GM23248 (cell line): ENCODE results near the gene RAI1. TPM values are rescaled to one million over a fixed set of nuclear protein-coding genes. Genes with fewer than 3 reads are reported as not detected.
"Not testable (repeated sequence)": the region's sequence is repeated elsewhere in the genome, so short reads cannot be mapped to it uniquely, and the experiment has no call there.

Source experiments
- DNase-seq: peaks from one replicate; pipeline ENCODE4 v3.0.0-alpha.2; 2015
- H2AFZ ChIP-seq: fragments of 200-600 bp; sonication (generic); 2 replicates; pipeline ENCODE4 v1.6.1; 2016; ENCODE audit warnings: antibody characterized with exemption
- H3F3A ChIP-seq: fragments of 200-600 bp; sonication (generic); 2 replicates; pipeline ENCODE4 v1.6.1; 2016; ENCODE audit warnings: mild to moderate bottlenecking, antibody characterized with exemption, mixed run types; ENCODE audit not compliant: insufficient read depth
- H3K27ac ChIP-seq: fragments of 200-600 bp; sonication (generic); 2 replicates; pipeline ENCODE4 v1.5.1; 2016; ENCODE audit warnings: mild to moderate bottlenecking
- H3K27me3 ChIP-seq: fragments of 200-600 bp; sonication (generic); replicated peaks from 2 replicates; pipeline ENCODE4 v1.6.1; 2016; ENCODE audit warnings: mild to moderate bottlenecking; ENCODE audit not compliant: insufficient read depth
- H3K36me3 ChIP-seq: fragments of 200-600 bp; sonication (generic); 2 replicates; pipeline ENCODE4 v1.6.1; 2016; ENCODE audit warnings: low read depth, mild to moderate bottlenecking
- H3K4me1 ChIP-seq: fragments of 200-600 bp; sonication (generic); 2 replicates; pipeline ENCODE4 v1.6.1; 2016; ENCODE audit warnings: mild to moderate bottlenecking; ENCODE audit not compliant: insufficient read depth
- H3K4me2 ChIP-seq: fragments of 200-600 bp; sonication (generic); one replicate; pipeline ENCODE4 v1.6.1; 2016; ENCODE audit warnings: mild to moderate bottlenecking; ENCODE audit not compliant: unreplicated experiment
- H3K4me3 ChIP-seq: fragments of 200-600 bp; sonication (generic); 2 replicates; pipeline ENCODE4 v1.5.1; 2016; ENCODE audit warnings: mild to moderate bottlenecking
- H3K79me2 ChIP-seq: fragments of 200-600 bp; sonication (generic); 2 replicates; pipeline ENCODE4 v1.6.1; 2016; ENCODE audit warnings: mild to moderate bottlenecking; ENCODE audit not compliant: insufficient read depth
- H3K9ac ChIP-seq: fragments of 200-600 bp; sonication (generic); 2 replicates; pipeline ENCODE4 v1.6.1; 2016; ENCODE audit warnings: mild to moderate bottlenecking
- H3K9me2 ChIP-seq: fragments of 200-600 bp; sonication (generic); 2 replicates; pipeline ENCODE4 v1.6.1; 2016; ENCODE audit warnings: mixed run types, mild to moderate bottlenecking, moderate library complexity; ENCODE audit not compliant: insufficient read depth
- H3K9me3 ChIP-seq: fragments of 200-600 bp; sonication (generic); one replicate; pipeline ENCODE4 v1.6.1; 2017; ENCODE audit warnings: low read depth
- H4K20me1 ChIP-seq: fragments of 200-600 bp; sonication (generic); 2 replicates; pipeline ENCODE4 v1.6.0; 2016; ENCODE audit not compliant: insufficient read depth
- EZH2 ChIP-seq: fragments of 200-600 bp; sonication (generic); IDR thresholded peaks from 2 replicates; pipeline ENCODE4 v1.6.1; 2018; ENCODE audit warnings: antibody characterized with exemption, mild to moderate bottlenecking; ENCODE audit not compliant: insufficient read depth, poor library complexity, severe bottlenecking
- EZH2phosphoT487 ChIP-seq: fragments of 200-600 bp; sonication (generic); IDR thresholded peaks from 2 replicates; pipeline ENCODE4 v1.6.1; 2018; ENCODE audit warnings: antibody characterized with exemption, moderate library complexity, mild to moderate bottlenecking, low read depth; ENCODE audit not compliant: insufficient read depth
- WGBS, 2 experiments: methylation state at CpG; one replicate each; pipeline ENCODE4 v1.1.6; 2015 to 2017; ENCODE audit warnings: low lambda C conversion rate in 2 of 2, low coverage in 1 of 2; ENCODE audit errors: missing lambda C conversion rate in 2 of 2; 5-methylcytosine and 5-hydroxymethylcytosine counted together
- in situ Hi-C: fragments of 300-500 bp; cut with MboI; formaldehyde crosslinking; loops from 2 replicates; pipeline ENCODE4 v1.15.0; 2020
- polyA plus RNA-seq: library from polyadenylated mRNA; unstranded; fragments of >200 nt; fragmentation: Nextera tagmentation; extraction: Ambion mirVana; gene quantifications from 2 replicates; pipeline ENCODE4 v1.2.1, GENCODE V29; 2016
- total RNA-seq: library from RNA; depleted of rRNA; stranded (reverse); fragments of >200 nt; shearing (Covaris generic); gene quantifications from 2 replicates; pipeline ENCODE4 v1.2.3, GENCODE V29; 2014; rRNA removed

RAI1 gene, protein sequence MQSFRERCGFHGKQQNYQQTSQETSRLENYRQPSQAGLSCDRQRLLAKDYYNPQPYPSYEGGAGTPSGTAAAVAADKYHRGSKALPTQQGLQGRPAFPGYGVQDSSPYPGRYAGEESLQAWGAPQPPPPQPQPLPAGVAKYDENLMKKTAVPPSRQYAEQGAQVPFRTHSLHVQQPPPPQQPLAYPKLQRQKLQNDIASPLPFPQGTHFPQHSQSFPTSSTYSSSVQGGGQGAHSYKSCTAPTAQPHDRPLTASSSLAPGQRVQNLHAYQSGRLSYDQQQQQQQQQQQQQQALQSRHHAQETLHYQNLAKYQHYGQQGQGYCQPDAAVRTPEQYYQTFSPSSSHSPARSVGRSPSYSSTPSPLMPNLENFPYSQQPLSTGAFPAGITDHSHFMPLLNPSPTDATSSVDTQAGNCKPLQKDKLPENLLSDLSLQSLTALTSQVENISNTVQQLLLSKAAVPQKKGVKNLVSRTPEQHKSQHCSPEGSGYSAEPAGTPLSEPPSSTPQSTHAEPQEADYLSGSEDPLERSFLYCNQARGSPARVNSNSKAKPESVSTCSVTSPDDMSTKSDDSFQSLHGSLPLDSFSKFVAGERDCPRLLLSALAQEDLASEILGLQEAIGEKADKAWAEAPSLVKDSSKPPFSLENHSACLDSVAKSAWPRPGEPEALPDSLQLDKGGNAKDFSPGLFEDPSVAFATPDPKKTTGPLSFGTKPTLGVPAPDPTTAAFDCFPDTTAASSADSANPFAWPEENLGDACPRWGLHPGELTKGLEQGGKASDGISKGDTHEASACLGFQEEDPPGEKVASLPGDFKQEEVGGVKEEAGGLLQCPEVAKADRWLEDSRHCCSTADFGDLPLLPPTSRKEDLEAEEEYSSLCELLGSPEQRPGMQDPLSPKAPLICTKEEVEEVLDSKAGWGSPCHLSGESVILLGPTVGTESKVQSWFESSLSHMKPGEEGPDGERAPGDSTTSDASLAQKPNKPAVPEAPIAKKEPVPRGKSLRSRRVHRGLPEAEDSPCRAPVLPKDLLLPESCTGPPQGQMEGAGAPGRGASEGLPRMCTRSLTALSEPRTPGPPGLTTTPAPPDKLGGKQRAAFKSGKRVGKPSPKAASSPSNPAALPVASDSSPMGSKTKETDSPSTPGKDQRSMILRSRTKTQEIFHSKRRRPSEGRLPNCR (N-terminal part only)
- 9.1 and 17.8 TPM in 2 replicates for total RNA-seq
- 4.4 and 5.2 TPM in 2 replicates for polyA plus RNA-seq

DNA sequence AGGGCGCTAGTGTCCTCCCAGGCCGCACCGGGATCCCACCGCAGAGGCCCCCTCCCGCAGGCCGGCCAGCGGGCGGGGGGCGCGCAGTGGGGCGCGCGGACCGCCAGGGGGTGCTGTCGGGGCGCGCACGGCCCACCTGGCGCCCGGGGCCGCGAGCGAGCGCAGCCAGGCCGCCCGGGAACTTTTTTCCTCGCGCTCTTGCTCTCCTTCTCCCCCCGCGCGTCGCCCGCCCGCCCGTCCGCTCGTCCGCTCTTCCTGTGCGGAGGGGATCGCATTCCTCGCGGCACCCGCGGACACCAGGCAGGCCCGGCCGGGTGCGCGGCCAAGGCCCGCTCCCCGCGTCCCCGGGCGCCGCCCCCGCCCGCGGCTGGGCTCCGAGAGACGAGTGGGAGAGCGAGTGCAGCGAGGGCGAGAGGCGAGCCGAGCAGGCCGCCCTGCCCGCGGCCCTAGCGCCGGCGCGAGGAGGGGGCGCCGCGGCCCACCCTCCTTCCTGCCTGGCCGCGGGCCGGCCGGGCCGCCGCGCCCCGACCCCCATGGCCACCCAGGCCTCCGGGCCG, at the start of gene RAI1:
Gene RAI1 (plus strand): TSS at position 272 of the 557 bp plus-strand sequence. CDS start 111,491 bp downstream, outside the sequence.
- Histone ChIP-seq H3K9ac (peak within 1 kb of the TSS; percentile 95), H3K36me3 (no peaks in the 10 kb centered on the region), H3K79me2 (peaks cover 47% of the 10 kb centered on the region), H3K27ac (peak within 1 kb of the TSS; percentile 96), H3K4me2 (peak within 1 kb of the TSS; percentile 76), H3K9me3 (no peaks in the 10 kb centered on the region), H4K20me1 (no peaks in the 10 kb centered on the region), H3K4me1 (peaks cover 24% of the 10 kb centered on the region), H2AFZ (peak within 1 kb of the TSS; percentile 61), H3F3A (peaks cover 23% of the 10 kb centered on the region), H3K27me3 (no peaks in the 10 kb centered on the region), H3K4me3 (peak within 1 kb of the TSS; percentile 75), H3K9me2 (no peaks in the 10 kb centered on the region)
- peak; percentile 94 for DNase-seq
- in situ Hi-C loops: loop anchor here (25.0 kb wide), 2 partner anchors 181 to 356 kb away; partner anchors contain the start of genes ATPAF2 and GID4
- TF ChIP-seq EZH2phosphoT487: no peak
- no peak for TF ChIP-seq EZH2
- 2 to 4% methylated on average over 34 to 37 of the region's 84 CpGs for WGBS, 2 experiments

GRCh38 chr17:17632690-17633089, 48.6 kb upstream of the RAI1 start:
- in situ Hi-C loops, H3K4me3 ChIP-seq, H3K79me2 ChIP-seq, H3K36me3 ChIP-seq, H3K9me3 ChIP-seq, H3K4me2 ChIP-seq, DNase-seq, H3K9me2 ChIP-seq, H3F3A ChIP-seq, H3K9ac ChIP-seq, H3K4me1 ChIP-seq, H4K20me1 ChIP-seq, H2AFZ ChIP-seq, H3K27ac ChIP-seq, H3K27me3 ChIP-seq: not testable (repeated sequence)
- 56 to 72% methylated on average over 5 of the region's 5 CpGs for WGBS, 2 experiments

- Histone ChIP-seq H3K27ac (no peak overlapping the region), H3K9me2 (no peaks in the 10 kb centered on the region), H4K20me1 (no peaks in the 10 kb centered on the region), H3F3A (no peaks in the 10 kb centered on the region), H3K4me3 (no peak overlapping the region), H3K27me3 (peaks cover 7% of the 10 kb centered on the region; the same call in 1 of the 2 replicates), H3K4me2 (no peak overlapping the region), H3K79me2 (no peaks in the 10 kb centered on the region), H3K4me1 (no peaks in the 10 kb centered on the region), H3K36me3 (no peaks in the 10 kb centered on the region), H2AFZ (no peak overlapping the region), H3K9ac (no peak overlapping the region), H3K9me3 (no peaks in the 10 kb centered on the region)
- in situ Hi-C loops: no loop called here
- TF ChIP-seq EZH2 (no peak), EZH2phosphoT487 (no peak)
- WGBS, 2 experiments: 77 to 79% methylated on average over 6 of the region's 6 CpGs
- DNase-seq: no peak
Observed at GRCh38 chr17:17633310-17633709, 47.9 kb upstream of the RAI1 start.

- Histone ChIP-seq H3K4me2 (no peak overlapping the region), H3K9me3 (no peaks in the 10 kb centered on the region)
- WGBS, 2 experiments: 56 to 58% methylated on average over 5 of the region's 5 CpGs
Observed at GRCh38 chr17:17635126-17635525, 46.1 kb upstream of the RAI1 start.

GRCh38 chr17:17635537-17636271, 45.6 kb upstream of the RAI1 start:
- H3K9me2 ChIP-seq, H3K27ac ChIP-seq, H3K79me2 ChIP-seq, H3K9me3 ChIP-seq, H3K4me3 ChIP-seq, DNase-seq, H3F3A ChIP-seq, in situ Hi-C loops, H4K20me1 ChIP-seq, H3K4me2 ChIP-seq, H3K4me1 ChIP-seq, H3K9ac ChIP-seq, H3K36me3 ChIP-seq, H3K27me3 ChIP-seq, H2AFZ ChIP-seq: not testable (repeated sequence)
- WGBS, 2 experiments: 33 to 36% methylated on average over 15 of the region's 15 CpGs

More at GRCh38 chr17:17635126-17635525, 46.1 kb upstream of the RAI1 start:
- in situ Hi-C loops: no loop called here
- Histone ChIP-seq H2AFZ (no peak overlapping the region), H3K9ac (no peak overlapping the region), H3K27me3 (peaks cover 7% of the 10 kb centered on the region; the same call in 1 of the 2 replicates), H3K4me3 (no peak overlapping the region), H3K9me2 (no peaks in the 10 kb centered on the region), H3K27ac (no peak overlapping the region), H3K36me3 (no peaks in the 10 kb centered on the region), H3F3A (no peaks in the 10 kb centered on the region), H3K79me2 (no peaks in the 10 kb centered on the region), H3K4me1 (no peaks in the 10 kb centered on the region), H4K20me1 (no peaks in the 10 kb centered on the region)
- peak; percentile 53 for DNase-seq
- TF ChIP-seq EZH2 (no peak), EZH2phosphoT487 (no peak)
